ENCODE measurements around the gene TEAD3.

The TEAD3 gene

DNA sequence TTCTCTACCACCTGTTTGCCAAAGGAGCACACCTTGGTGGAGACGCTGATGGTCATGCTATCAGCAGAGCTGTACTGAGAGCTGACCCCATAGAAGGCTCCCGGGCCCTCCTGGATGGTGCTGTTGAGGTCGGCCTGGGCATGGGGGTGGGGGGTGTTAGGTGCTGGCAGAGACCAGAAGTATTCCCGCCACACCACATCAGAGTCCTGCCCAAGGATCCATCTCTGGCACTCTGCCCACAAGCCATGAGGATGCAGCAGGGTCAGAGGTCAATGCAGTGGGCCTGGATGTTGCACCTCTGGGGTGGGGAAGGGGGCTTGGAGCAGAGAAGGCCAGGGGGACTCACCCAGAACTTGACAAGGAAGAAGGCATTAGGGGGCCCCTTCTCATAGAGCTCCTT lies 21.3 kb downstream of the TEAD3 start:
- DNase-seq (ENCODE audit: low read depth): no peak

DNA sequence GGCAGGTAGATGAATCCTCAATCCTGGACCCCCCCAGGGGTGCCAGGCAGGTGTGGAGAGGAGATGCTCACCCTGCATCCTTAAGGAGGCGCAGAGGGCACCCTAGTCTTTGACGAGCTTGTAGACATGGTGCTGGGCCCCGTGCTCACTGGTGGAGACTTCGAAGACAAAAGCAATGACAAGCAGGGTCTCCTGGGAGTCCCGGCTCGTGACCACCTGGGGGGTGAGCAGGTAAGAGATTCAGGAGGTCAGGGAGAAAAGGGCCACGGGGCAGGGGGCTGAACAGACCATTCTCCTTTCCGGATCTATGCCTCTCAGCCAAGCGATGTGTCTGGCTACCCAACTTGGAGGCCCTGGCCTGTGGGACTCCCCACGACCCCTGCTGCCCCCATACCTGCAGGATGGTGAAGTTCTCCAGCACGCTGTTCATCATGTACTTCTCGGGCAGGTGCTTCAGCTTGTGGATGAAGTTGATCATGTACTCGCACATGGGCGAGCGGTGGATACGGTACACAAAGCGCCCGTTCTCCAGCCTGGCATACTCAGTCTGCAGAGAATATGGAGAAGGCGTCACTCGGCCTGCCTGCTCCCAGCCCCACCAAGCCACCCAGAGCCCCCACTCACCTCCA lies 21.8 kb downstream of the TEAD3 start:
- no peak for DNase-seq (ENCODE audit: low read depth)

DNA sequence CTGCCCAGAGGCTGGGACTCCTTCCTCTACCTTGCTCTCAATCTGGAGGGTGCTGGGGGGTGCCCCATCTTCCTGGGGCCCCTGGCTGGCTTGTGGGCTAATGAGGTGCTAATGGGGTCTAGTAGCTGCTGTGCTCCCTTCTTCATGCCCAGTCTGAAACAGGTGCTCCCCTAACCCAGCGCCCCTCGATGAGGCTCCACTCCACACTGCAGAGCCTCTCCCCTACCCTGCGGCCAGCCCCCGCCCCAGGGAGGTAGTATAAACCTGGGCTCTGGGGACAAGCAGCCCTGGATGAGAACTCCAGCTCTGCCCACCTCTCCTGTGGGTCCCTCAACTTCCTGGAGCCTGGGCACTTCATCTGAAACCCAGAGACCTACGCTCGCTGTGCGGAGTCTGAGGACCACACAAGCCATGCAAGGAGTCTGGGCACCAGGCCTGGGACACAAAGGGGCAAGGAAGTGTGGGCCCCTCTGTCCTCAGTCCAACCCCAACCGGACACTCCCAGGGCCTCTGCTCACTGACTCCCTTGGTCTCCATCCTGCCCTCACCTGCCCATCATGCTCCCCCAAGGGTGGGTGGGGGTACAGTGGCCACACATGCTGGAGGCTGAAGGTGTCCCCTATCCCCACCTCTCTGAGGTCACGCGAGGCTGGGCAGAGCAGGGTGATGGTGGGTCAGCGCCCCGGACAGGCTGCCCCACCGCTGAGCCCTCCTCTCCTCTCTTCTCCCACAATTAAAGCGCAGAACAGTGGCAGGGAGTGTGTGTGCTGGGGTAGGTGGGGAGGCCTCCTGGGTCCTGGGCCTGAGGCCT lies 22.5 kb downstream of the TEAD3 start:
- no peak for DNase-seq (ENCODE audit: low read depth)

DNA sequence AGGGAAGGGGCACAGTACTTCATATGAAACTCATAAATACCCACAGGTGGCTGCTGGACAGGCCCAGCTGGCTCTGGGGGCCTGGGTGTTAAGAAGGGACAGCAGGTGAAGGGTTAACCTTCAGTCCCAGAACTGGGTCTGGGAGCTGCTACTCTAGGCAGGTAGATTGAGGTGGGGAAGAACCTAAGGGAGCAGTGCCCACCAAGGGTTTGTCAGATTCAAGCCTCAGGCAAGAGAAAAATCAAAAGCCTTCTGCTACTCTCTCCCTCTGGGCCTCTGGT lies 23.1 kb downstream of the TEAD3 start:
- no peak for DNase-seq (ENCODE audit: low read depth)

DNA sequence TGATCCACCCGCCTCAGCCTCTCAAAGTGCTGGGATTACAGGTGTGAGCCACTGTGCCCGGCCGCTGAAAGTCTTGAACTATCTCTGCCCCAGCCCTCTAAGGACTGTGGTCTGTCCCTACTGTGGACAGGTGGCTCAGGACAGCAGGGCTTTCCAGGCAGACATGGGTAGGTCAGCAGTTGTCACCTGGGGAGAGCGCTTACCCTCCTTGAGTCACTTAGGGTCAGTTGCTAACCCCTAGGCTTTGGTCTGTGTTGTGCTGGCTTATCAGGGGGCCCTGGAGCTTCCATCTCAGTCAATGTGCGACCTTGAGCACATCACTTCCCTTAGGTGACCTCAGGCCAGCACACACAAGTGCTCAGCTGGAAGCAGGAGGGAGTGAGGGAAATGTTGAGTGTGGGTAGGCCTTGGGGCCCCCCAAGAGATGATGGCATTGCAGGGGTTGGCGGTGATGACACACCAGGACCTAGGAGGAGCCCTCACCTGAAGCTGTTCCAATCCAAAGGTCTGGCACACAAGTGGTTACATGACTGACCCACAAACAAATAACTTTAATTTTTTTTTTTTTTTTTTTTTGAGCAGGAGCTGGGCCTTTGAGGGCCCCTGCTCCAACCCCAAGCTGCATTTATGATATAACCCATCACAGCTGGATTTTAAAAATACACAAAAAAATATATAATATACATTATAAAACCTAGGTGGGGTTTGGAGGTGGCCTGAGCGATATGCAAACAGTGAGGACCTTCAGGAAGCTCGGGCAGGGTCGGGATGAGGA lies 23.6 kb downstream of the TEAD3 start:
- no peak for DNase-seq (ENCODE audit: low read depth)

DNA sequence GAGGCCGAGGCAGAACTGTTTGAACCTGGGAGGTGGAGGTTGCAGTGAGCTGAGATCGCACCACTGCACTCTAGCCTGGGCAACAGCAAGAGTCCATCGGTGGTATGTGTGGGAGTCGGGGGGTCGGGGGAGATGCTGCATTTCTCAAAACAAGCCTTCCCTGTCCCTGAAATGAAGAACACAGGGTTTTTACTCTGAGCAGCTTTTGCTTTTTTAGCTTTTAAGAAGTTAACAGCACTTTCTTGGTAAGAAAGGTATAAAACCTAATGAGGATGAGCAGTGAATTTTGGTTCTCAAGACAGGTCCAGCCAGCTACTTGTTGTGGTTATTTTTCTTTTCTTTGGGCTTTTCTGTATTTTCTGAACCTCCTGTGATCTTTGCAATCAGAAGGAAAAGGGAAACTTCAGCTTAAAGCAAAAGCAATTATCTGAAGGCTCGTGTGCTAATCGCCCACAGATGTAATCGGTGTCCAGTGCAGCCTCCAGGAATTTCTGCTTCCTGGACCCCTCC lies 25.0 kb downstream of the TEAD3 start:
- DNase-seq (ENCODE audit: low read depth): no peak

DNA sequence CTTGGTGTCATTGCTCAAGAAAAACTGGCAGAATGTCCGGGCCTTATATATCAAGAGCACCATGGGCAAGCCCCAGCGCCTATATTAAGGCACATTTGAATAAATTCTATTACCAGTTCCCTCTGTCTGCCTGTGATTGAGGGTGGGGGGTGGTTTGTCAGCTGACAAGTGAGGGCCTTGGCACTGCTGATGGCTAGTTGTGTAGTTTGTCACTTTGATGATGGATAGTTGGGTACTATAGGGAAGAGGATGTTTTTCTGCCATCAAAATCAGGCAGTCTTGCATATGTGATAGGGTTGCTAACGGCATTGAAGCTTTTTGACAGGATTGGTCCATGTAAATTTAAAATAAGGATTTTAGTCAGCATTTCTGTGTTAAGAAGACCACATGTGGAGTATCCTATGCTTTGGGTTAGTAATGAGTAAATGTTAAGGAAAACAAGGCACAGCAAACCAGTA lies 26.2 kb downstream of the TEAD3 start:
- no peak for DNase-seq (ENCODE audit: low read depth)

DNA sequence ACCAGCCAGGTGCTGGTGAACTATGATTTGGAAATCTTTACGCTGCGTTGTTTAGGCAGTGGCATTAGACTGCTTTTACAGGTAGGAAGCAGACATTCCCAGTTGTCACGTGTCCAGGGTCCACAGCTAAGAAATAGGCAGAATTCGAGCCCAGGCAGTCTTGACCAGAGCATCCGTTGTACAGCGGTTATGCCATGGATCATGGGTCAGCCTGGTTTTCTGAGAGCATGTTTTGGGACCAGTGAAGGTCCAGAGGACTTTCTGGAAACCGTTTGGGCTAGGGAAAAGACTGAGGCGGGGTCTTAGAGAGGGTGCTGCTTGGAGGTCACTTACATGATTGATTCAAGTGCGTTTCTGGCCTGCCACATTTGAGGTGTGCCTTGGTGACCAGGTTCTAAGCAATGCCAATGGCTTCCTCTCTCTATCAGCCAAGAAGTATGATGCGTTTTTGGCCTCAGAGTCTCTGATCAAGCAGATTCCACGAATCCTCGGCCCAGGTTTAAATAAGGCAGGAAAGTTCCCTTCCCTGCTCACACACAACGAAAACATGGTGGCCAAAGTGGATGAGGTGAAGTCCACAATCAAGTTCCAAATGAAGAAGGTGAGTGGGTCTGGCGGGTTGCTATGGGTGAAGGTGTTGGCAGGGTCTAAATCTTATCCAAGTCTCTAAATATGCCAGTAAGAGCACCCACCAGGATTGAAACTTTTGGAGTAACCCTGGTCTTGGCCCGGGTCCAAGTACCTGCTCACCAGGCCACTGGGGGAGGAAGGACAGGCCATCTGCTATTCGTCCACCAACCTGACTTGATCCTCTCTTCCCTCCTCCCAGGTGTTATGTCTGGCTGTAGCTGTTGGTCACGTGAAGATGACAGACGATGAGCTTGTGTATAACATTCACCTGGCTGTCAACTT lies 26.9 kb downstream of the TEAD3 start:
- no peak for DNase-seq (ENCODE audit: low read depth)

DNA sequence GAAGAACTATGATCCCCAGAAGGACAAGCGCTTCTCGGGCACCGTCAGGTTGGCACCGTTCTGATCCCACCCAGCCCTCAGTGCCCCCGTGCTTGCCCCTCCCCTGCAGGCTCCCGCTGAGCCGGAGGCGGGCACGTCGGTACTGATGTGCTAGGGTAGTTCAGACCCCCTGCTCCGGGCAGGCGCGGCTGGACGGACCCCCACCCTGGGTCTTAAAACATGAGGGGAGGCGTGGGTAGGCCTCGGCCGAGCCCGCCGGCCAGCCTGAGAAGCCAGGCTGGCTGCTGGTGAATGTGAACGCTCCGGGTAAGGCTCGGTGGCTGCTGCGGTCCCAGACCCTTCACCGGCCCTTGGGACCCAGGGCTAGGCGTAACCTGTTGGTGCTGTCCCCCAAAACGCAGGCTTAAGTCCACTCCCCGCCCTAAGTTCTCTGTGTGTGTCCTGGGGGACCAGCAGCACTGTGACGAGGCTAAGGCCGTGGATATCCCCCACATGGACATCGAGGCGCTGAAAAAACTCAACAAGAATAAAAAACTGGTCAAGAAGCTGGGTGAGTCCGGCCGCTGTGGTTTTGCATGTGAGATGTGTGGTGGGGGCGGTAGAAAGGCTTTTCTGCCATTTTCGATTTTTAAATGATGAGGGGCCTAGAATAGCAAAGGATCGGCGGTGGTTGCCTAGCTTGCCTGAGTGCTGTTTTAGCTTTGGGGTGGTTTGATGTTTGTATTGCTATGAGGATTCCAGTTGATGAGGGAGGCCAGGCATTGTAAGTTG lies 27.7 kb downstream of the TEAD3 start:
- DNase-seq (ENCODE audit: low read depth): no peak

DNA sequence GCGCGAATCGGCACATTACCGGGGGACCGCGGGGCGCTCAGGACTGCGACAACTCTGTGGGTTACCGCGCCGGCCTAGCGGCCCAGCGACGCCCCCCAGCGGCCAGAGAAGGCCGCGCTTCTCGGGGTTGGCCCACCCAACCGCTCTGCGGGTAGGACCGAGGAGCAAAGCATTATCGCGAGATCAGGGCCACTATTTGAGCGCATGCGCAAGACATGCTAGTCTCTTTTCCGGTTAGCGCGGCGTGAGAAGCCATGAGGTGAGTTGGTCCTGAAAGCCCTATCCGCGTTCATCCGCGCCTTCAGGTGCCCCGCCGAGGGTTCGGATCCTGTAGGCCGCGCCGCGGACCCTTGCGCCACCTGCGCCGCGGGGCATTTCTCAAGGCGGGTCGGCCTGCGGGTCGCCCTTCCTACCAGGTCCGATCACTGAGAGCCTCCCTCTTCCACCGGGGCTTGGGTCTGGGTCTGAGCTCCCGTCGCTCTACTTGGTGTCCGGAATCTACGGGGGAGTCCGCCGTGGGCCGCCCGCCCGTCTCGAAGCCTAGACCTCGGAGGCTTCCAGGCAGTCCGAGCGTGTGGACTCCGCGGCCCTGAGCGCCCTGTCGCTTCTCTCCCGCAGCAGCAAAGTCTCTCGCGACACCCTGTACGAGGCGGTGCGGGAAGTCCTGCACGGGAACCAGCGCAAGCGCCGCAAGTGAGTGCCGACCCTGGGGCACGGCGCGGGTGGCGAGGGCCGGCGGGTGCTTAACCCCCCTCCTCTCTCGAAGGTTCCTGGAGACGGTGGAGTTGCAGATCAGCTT lies 28.5 kb downstream of the TEAD3 start, which contains the start of gene RPL10A:
Gene RPL10A, plus strand, starts transcription at position 221 of the 799 bp plus-strand sequence. Its CDS starts 34 bp downstream, at position 255.
- DNase-seq (ENCODE audit: low read depth): peak; percentile 91

DNA sequence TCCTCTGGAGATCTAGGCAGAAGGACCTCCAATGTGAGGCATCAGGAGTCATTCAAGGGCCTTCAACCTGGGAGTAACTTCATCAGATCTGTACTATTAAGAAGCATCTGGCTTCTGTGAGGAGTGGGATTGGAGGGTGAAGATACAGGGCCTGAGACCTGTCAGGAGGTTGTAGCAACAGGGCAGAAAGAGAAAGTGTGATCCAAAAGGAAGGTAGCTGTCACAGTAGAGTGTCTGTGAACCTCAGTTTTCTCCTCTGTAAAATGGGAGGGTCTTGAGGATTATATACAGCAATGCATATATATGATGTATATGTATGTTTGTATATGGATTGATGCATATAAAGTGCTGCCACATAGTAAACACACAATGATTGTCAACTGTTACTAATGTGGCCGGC lies 31.2 kb downstream of the TEAD3 start:
- no peak for DNase-seq (ENCODE audit: low read depth)

DNA sequence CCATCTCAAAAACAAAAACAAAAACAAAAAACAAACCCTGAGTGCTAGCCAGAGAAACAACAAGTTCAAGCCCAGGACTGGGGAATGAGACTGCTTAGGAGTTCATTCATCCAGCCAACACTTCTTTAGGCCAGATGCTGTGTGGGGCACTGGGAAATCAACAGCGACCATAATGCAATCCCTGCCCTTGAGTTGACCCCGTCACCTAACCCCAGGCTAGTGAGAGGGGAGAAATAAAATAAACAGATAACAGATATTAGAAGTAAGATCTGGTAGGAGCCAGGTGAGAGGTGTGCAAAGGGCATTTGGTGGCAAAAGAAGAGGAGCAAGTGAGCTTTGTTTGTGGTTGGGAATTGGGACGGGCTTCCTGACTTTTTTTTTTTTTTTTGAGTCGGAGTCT lies 33.6 kb downstream of the TEAD3 start:
- DNase-seq (ENCODE audit: low read depth): no peak

DNA sequence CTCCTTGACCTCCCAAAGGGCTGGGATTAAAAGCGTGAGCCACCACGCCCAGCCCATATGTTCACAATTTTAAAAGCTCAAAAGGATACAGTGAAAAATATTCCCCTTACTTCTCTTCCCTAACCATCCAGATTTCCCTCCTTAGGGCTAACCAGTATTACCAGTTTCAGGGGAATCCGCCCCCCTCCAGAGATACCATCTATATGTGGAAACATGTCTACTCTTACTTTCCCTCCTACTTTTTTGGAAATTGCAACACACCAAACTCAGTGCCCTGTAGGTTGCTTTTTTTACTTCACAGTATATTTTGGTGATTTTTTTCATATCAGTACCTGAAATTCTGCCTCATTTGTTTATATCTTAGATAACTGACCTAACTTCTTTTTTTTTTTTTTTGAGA lies 35.6 kb downstream of the TEAD3 start:
- DNase-seq (ENCODE audit: low read depth): no peak

DNA sequence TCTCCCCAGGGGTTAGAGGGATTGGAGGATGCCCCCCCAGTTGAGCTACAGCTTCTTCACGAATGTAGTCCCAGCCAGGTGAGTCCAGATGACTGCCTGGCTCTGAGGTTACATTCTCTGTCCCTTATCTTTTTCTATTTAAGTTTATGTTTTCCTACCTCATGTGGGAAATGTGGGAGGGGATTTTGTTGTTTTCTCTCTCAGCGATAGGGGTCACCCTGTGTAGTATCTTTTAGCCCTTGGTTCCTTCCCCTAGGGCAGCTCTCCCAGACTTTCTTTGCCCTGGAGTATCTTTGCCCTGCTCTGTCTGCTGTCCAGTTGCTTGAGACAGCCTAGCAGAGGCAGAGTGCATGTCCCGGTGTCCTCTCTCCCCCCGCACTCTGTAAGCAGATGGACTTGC lies 39.0 kb downstream of the TEAD3 start:
- no peak for DNase-seq (ENCODE audit: low read depth)

DNA sequence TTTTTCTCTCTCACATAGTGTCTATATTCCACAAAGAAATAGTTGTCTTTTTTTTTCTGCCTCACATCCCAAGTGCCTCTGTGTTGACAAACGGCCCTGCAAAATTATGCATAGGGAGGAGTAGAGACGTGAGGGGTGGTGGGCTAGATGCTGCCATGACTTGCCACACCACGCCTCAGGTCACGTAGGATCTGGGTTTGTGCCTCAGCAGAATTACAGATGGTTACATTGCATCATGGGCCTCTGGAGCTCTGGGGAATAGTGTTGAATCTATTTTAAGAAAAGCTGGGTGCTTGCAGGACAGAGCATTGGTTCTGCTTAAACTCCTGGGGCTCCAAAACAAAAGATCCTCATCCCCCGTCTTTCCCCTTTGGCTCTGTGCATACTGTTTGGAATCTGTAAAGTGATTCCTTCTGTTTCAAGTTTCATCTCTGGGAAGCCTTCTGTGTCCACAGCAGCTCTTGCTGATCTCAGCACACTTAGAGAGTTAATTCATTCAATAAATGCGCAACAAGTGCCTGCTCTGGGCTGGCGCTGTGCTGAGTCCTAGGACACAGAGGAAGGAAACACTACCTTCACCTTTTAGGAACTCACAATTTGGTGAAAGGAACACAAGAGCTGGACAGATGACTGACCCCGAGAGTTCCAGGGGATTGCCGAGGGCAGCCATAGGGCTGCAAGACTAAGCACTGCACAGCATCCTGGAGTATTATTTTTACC lies 42.3 kb downstream of the TEAD3 start:
- DNase-seq (ENCODE audit: low read depth): no peak

DNA sequence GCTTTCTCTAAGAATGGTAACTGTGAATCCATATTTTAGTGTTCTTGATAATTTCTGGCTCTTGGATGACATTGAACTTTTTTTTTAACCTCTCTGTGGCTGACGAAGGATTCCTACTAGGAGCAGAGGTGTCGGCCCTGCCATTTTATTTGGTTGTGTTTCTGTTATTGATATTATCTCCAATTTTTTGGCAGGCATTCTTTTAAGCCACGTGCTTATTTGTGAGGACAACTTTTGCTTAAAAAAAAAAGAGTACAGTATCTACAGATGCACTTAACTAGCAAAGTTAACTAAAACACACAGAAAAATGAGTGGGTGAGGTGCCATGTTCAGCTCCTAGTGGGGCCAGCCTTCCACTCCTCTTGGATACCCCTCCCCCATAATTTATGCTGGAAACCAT lies 43.6 kb downstream of the TEAD3 start:
- no peak for DNase-seq (ENCODE audit: low read depth)

DNA sequence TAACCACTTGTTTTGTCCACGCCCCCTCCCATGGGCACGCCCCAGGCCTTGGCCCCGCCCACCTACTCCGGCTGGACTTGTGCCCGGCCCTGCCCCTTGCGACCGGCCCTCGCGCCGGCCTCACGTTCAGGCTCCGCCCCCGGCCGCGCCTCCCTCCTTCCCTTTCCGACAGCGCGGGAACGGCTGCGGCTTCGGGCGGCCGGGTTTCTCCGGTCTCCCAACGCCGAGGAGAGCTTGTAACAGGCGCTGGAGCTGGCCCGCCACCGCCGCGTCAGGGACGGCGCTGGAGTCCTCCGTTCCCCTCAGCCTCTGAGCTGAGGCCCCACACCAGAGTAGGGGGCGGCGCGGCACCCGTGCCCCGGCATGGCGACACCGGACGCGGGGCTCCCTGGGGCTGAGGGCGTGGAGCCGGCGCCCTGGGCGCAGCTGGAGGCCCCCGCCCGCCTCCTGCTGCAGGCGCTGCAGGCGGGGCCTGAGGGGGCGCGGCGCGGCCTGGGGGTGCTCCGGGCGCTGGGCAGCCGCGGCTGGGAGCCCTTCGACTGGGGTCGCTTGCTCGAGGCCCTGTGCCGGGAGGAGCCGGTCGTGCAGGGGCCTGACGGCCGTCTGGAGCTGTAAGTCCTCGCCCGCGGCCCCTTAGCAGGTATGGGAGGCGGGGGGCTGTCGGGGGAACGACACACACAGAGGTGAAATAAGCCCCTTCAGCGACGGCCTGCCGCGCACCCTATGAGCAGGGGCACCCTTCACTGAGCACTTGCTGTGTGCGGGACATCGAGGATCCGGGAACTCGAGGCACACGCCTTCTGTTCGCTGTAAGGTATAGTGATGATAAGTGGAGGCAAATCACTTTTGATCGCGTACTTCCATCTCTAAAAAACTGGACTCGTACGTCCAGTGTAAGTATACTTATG lies 44.4 kb downstream of the TEAD3 start, which contains the start of gene FANCE:
Gene FANCE, plus strand, starts transcription at position 156 of the 908 bp plus-strand sequence. Its CDS starts 208 bp downstream, at position 364.
- peak; percentile 93 for DNase-seq (ENCODE audit: low read depth)

Data from stimulated activated CD8-positive, alpha-beta memory T cell treated with anti-CD3 and anti-CD28 coated beads, Interleukin-4, amount 100 ng/mL, for 24 hours (primary cell).